Fibroblast of pulmonary artery (primary cell): ENCODE data around the gene GART.
"Not testable (repeated sequence)": the region's sequence is repeated elsewhere in the genome, so short reads cannot be mapped to it uniquely, and the experiment has no call there.

Source experiments
- DNase-seq: peaks from one replicate; pipeline ENCODE4 v3.0.0-alpha.2; 2010; ENCODE audit warnings: low read depth
- H3K4me3 ChIP-seq: replicated peaks from 2 replicates; pipeline ENCODE4 v1.5.1; 2011; ENCODE audit warnings: low read depth, mild to moderate bottlenecking, control low read depth, low read length, moderate library complexity
- CTCF ChIP-seq: IDR thresholded peaks from 2 replicates; pipeline ENCODE4 v1.5.1; 2011; ENCODE audit warnings: mild to moderate bottlenecking, control low read depth, low read length, inconsistent platforms; ENCODE audit errors: missing control alignments

The GART gene

GRCh38 chr21:33578214-33578613, 36.3 kb upstream of the GART start:
- peak; percentile 17 for DNase-seq
- no peak overlapping the region for H3K4me3 ChIP-seq
- no peak for TF ChIP-seq CTCF

GRCh38 chr21:33576741-33577141, 34.8 kb upstream of the GART start:
- DNase-seq, H3K4me3 ChIP-seq: not testable (repeated sequence)

GRCh38 chr21:33572350-33572749, 30.4 kb upstream of the GART start:
- DNase-seq, result no peak
- no peak for TF ChIP-seq CTCF
- H3K4me3 ChIP-seq, result no peak overlapping the region

- H3K4me3 ChIP-seq, result no peak overlapping the region
- no peak for TF ChIP-seq CTCF
- DNase-seq, result no peak
Observed at GRCh38 chr21:33569991-33570390, 28.1 kb upstream of the GART start.

GRCh38 chr21:33568448-33568847, 26.5 kb upstream of the GART start:
- no peak for DNase-seq
- TF ChIP-seq CTCF, result no peak
- H3K4me3 ChIP-seq, result no peak overlapping the region

GRCh38 chr21:33567914-33568313, 26.0 kb upstream of the GART start:
- TF ChIP-seq CTCF, result no peak
- H3K4me3 ChIP-seq, result no peak overlapping the region
- no peak for DNase-seq

GRCh38 chr21:33566514-33566913, 24.6 kb upstream of the GART start:
- DNase-seq, result no peak
- TF ChIP-seq CTCF, result no peak
- H3K4me3 ChIP-seq, result no peak overlapping the region

GRCh38 chr21:33562389-33562788, 20.5 kb upstream of the GART start:
- no peak for TF ChIP-seq CTCF
- no peak for DNase-seq
- no peak overlapping the region for H3K4me3 ChIP-seq
